NB4 (cell line): ENCODE data around the gene HIGD1C.

Experiments
- DNase-seq: peaks from one replicate; pipeline ENCODE4 v3.0.0; 2010; ENCODE audit warnings: low read depth
- H3K4me3 ChIP-seq: one replicate; pipeline ENCODE4 v1.5.1; 2011; ENCODE audit warnings: mild to moderate bottlenecking, low read depth, low read length, moderate library complexity
- MYC ChIP-seq: IDR thresholded peaks from 2 replicates; pipeline ENCODE4 v1.6.1; 2011; ENCODE audit warnings: low read depth, low read length
- POLR2A ChIP-seq: IDR thresholded peaks from 2 replicates; pipeline ENCODE4 v1.6.1; 2011; ENCODE audit warnings: mild to moderate bottlenecking; ENCODE audit not compliant: insufficient read length; ENCODE audit errors: extremely low read depth
- TF ChIP-seq, protein P1 (sequence below): IDR thresholded peaks from 2 replicates; pipeline ENCODE4 v1.6.1; 2011; ENCODE audit warnings: low read depth, low read length
- TF ChIP-seq, protein P2 (sequence below): IDR thresholded peaks from one replicate; pipeline ENCODE4 v1.5.1; 2012; ENCODE audit warnings: low read depth, low read length

The HIGD1C gene

DNA sequence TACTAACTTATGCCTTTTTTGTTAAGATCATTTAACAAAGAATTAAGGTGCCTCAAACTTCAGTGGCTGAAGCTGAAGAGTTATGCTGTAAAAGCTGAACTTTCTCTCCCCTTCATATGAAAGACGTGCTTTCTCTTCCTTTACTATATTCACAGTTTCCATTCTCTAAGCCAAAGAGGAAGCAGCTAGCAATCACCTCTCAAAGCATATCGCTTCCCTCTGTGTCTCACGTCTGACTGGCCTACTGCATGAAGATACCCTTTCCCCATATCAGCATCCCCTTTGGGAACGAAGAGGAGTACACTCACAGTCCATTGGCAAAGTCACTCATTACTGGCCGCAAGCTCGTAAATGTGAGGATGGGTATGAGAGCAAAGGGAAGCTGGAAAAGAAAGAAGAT, 38.9 kb downstream of the HIGD1C start:
- DNase-seq = no peak
- TF ChIP-seq, protein P1, sequence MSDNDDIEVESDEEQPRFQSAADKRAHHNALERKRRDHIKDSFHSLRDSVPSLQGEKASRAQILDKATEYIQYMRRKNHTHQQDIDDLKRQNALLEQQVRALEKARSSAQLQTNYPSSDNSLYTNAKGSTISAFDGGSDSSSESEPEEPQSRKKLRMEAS = no peak
- no peak for TF ChIP-seq POLR2A
- TF ChIP-seq MYC = no peak
- TF ChIP-seq, protein P2, sequence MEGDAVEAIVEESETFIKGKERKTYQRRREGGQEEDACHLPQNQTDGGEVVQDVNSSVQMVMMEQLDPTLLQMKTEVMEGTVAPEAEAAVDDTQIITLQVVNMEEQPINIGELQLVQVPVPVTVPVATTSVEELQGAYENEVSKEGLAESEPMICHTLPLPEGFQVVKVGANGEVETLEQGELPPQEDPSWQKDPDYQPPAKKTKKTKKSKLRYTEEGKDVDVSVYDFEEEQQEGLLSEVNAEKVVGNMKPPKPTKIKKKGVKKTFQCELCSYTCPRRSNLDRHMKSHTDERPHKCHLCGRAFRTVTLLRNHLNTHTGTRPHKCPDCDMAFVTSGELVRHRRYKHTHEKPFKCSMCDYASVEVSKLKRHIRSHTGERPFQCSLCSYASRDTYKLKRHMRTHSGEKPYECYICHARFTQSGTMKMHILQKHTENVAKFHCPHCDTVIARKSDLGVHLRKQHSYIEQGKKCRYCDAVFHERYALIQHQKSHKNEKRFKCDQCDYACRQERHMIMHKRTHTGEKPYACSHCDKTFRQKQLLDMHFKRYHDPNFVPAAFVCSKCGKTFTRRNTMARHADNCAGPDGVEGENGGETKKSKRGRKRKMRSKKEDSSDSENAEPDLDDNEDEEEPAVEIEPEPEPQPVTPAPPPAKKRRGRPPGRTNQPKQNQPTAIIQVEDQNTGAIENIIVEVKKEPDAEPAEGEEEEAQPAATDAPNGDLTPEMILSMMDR = no peak
- H3K4me3 ChIP-seq = no peak overlapping the region

DNA sequence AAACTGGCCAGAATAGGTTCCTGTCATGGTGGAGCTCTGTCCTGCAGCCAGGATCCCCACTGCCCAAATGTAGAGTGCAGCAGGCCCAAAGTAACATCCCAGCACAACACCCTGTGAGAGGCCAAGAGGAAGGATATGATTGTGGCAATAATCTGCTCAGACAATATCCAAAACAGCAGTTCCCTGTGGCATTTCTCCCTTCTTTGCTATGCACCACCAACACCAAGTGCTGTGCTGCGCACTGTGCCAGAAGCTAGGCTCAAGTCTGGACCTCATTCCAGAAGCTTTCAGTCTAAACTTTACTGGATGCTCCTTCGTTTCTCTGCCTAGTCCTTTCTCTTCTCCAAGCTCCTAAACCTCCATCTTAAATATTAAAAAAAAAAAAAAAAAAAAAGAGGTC, 40.5 kb downstream of the HIGD1C start:
- no peak for TF ChIP-seq MYC
- TF ChIP-seq, protein P2 = no peak
- no peak for TF ChIP-seq POLR2A
- TF ChIP-seq, protein P1 = no peak
- no peak for DNase-seq

DNA sequence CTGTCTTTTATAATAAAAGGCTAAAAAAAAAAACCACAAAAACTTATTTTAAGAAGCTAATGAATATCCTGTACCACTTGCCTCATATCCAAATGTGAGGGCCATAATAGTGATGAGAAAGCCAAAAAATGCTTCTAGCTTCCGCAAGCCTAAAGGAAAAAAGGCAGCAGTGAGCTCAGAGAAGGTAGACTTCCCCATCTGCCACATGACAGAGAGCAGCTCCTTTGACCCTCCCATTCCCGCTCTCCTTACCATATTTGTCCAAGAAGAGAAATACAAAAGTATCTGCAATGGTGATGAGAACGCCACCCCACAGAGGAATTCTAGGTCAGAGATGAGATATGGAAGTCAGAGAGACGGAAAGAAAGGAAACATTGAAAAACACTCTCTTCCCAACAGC, 46.7 kb downstream of the HIGD1C start:
- no peak for DNase-seq
- H3K4me3 ChIP-seq = no peak overlapping the region
- TF ChIP-seq, protein P1 = no peak

More for the DNA sequence above, 40.5 kb downstream of the HIGD1C start:
- no peak overlapping the region for H3K4me3 ChIP-seq

DNA sequence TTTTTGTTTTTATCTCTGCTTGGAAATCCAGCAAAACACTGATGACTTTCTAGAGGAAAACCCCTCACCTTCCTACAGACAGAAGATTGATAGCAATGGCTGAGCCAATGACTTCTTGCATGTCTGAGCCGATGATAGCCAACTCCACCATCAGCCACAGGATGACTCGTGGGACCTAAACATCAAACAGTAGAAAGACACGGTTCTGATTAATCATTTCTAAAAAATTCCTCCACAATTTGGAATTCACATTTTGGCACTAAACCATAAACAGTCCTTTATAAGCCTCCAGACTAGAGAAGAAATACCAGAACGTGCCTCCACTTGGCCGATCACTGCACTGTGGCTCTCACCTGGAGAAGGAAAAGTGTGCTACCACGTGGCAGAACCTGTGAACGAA, 47.9 kb downstream of the HIGD1C start:
- no peak for DNase-seq
- H3K4me3 ChIP-seq = no peak overlapping the region
- no peak for TF ChIP-seq MYC
- TF ChIP-seq, protein P1 = no peak
- TF ChIP-seq POLR2A = no peak
- TF ChIP-seq, protein P2 = no peak

DNA sequence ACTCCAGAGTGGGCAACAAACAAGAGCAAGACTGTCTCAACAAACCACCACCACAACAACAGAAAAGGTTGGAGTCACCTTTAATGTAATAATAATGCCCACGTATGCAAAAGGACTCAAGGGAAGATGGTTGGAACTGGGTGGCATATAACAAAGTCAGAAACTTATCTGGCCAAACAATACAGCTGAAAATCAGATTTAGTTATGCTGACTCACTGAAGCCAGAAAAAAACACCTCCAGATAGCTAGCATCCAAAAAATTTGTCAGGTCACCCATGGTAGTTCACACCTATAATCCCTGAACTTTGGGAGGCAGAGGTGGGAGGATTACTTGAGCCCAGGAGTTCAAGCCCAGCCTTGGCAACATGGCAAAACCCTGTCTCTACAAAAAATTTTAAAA, 49.5 kb downstream of the HIGD1C start:
- TF ChIP-seq, protein P2 = no peak
- TF ChIP-seq POLR2A = no peak
- no peak for TF ChIP-seq MYC
- TF ChIP-seq, protein P1 = no peak
- H3K4me3 ChIP-seq = no peak overlapping the region
- DNase-seq = no peak

DNA sequence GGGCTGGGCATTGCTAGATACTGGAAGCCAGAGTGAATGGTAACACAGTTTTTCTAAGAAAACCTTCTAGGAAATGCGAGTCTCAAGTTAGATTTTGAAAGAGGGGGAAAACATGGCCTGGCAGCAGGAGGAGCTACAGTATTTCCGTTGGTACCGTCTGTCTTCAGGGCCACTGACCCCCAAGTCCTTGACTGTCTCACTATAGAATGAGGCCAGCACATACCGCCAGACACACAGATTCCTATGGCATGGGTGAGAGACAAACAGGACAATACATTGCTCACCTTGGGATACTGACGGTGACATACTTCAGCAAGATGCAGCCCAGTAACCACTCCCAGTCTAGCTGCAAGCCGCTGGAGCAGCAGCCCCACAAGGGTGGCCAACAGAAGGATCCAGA, 52.2 kb downstream of the HIGD1C start:
- no peak for DNase-seq
- TF ChIP-seq POLR2A (no peak), MYC (no peak)
- TF ChIP-seq, protein P2 = no peak
- TF ChIP-seq, protein P1 = no peak
- H3K4me3 ChIP-seq = no peak overlapping the region
